ENCODE measurements around the gene HSPB6.
"Not testable (repeated sequence)": the region's sequence is repeated elsewhere in the genome, so short reads cannot be mapped to it uniquely, and the experiment has no call there.

HSPB6 gene

DNA sequence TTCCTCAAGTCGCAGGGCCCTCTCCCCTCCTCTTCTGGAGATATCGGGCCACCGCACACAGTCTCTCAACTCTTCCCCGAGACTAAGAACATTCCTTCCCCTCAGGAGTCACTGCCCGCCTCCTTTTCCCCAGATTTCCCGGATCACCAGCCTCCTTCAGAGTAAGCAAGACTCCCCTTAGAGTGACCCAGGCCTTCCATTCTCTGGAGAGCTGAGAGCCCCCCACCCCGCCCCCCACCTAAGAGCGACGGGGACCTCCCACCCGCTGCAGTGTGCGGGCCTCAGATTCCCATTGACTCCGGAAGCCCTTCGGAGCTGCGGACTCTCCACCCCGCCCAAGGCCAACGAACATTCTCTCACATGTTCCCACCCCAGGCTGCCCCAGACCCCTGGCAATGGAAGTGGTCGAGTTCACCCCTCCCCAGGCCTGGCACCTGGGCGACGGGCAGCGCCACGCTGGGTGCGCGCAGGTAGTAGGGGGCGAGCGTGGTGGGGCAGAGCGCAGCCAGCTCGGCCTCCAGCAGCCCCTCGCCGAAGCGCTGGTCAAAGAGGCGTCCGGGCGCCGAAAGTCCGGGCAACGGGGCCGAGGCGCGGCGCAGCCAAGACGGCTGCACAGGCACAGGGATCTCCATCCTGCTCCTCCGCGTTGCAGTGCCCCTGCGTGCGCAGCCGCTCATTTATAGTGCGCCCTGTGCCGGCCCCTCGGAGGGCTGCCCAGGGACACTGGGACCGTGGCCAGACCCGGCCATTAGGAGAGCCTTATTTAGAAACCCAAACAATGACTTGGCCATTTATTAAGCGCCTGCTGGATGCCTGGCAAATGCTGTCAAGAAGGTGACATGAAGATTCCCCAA is at the start of gene HSPB6:
HSPB6 (minus strand) TSS at position 653 of the 854 bp plus-strand sequence; CDS start at position 632, 21 bp downstream.
- no peak for DNase-seq (ENCODE audit: low read depth in 2 of 3, low spot score in 2 of 3)

DNA sequence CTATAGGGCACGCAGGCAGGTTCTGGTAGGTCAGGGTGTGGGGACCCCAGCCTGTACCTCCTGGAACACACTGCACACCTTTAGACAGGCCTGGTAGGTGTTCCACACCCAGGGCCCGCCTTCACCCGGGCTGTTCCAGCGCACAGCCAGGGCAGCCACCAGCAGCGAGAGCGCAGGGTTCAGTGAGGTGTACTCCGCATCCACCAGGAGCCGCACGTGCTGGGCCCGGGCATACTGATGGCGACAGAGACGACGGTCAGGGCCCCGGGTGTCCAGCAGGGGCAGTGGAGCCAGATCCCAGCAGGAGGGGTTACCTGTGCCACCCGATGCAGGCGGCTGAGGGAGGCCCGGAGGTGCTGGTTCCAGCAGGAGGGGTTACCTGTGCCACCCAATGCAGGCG is 49.8 kb upstream of the HSPB6 start:
- no peak for DNase-seq (ENCODE audit: low read depth in 2 of 3, low spot score in 2 of 3)

GRCh38 chr19:35805526-35806102 is 48.8 kb upstream of the HSPB6 start:
- DNase-seq (ENCODE audit: low read depth in 2 of 3, low spot score in 2 of 3): no peak

DNA sequence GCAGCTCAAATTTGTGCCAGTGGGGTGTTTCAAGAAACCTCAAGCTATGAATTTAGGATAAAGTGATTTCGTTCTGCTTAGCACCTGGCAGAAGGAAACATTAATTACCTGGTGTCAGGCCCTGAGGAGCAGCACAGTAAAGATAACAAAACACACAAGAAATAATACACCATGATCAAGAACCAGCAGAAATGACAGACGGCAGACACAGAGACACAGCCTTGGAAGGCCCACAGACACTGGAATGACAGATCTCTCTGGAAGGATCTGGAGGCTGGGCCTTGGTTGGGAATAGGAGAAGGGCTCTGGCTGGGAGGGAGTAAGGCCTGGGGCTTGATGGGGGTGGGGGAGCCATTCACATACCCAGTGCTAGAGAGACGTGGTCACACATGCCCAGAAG is 45.0 kb upstream of the HSPB6 start:
- DNase-seq (ENCODE audit: low read depth in 2 of 3, low spot score in 2 of 3): no peak

DNA sequence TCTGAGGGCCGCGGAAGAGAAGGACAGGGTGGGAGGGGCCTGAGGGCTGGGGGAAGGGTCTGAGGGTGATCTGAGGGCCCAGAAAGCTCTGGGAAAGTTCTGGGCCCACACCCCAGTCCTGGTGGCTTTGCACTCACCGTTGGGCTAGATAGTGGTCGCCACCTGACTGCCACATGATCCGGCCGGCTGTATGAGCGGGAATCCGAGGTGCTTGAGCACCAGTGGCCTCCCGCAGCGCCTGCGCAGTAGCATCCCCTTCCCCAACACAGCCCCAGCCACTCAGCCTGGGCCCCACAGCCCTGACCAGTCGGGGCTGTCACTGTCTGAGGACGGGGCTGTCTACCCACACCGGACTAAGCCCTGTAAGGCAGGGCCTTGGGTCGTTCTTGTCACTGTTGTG is 40.8 kb upstream of the HSPB6 start:
- DNase-seq (ENCODE audit: low read depth in 2 of 3, low spot score in 2 of 3): no peak

DNA sequence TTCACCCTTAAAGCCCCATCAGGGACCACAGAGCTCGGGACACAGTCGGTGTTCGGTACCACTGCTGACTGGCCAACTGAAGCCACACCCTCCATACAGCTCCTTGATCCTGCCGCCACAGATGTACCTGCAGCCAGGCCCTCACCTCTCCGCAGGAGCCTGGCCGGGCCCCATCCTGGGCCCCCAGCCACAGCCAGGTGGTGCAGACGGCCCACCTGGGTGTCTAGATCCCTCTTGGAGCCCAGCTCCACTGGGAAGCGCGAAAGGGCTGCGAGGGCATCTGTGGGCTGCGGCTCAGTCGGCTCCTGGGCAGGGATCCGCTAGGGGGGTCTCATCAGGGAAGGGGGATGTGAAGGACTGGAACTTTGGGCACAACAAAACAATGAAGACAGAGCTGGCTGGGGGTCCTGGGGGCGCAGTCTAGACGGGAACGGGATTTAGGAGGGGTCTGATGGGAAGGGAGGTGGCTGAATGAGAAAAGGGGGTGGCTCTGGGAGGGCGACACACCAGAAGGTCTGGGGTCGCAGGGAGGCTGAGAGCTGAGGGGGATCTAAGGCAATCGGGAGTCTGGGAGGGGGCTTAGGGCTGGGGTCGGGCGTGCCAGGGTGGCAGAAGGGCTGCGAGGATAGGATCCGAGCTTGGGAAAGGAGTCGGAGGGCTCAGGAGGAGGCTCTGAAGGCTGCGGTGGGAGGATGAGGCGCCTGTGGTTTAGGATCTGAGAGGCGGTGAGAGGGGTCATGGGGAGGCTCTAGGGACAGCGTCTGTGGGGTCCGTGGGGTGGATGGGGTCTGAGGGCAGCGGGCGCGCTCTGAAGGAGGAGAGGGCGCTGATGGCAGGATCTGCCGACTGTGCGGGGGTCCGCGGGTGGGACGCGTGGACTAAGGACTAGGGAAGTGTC is 40.1 kb upstream of the HSPB6 start:
- DNase-seq (ENCODE audit: low read depth in 2 of 3, low spot score in 2 of 3): no peak

GRCh38 chr19:35795564-35795963 is 38.7 kb upstream of the HSPB6 start:
- not testable (repeated sequence) for DNase-seq (ENCODE audit: low read depth in 2 of 3, low spot score in 2 of 3)

- no peak for DNase-seq (ENCODE audit: low read depth in 2 of 3, low spot score in 2 of 3)
Measured at GRCh38 chr19:35793381-35794165, 36.7 kb upstream of the HSPB6 start.

GRCh38 chr19:35792888-35793287 is 36.1 kb upstream of the HSPB6 start:
- DNase-seq (ENCODE audit: low read depth in 2 of 3, low spot score in 2 of 3): no peak

- no peak for DNase-seq (ENCODE audit: low read depth in 2 of 3, low spot score in 2 of 3)
Measured at GRCh38 chr19:35792312-35792711, 35.5 kb upstream of the HSPB6 start.

- no peak for DNase-seq (ENCODE audit: low read depth in 2 of 3, low spot score in 2 of 3)
Measured at GRCh38 chr19:35791814-35792279, 35.0 kb upstream of the HSPB6 start.

DNA sequence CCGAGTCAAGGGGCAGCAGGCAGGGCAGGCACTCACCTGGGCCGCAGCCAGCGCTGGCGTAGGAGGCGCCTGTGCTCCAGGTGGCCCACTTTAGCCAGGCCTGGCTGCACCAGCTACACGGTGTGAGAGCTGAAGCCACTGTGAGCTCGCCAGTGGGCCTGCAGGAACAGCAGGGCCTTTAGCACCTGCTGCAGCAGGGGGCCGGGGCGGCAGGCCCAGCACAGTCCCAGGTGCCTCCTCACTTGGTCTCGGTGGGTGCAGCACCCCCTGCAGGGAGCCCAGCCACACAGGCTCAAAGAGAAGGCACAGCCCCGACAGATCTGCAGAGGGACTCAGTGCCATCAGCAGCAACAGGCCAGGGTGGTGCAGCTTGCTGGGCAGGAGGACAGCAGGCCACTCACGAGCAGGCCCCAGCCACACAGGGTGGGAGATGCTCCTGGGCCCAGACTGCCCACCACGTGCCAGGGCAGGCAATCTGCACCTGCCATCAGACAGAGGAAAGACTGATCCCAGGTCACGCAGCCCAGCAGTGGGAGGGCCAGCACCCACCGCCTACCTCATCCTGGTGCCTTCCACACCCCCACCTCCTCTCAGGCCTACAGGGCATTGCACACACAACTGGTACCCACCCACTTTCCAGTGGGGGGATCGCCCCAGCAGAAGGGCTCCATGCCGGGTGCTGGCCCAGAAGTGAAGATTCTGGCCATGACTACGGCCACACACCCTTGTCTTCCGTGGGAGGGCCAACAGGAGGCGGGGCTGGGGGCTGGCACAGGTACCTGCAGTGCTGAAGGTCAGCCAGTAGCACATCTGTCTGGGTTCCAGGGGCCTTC is 34.4 kb upstream of the HSPB6 start:
- no peak for DNase-seq (ENCODE audit: low read depth in 2 of 3, low spot score in 2 of 3)

- DNase-seq (ENCODE audit: low read depth in 2 of 3, low spot score in 2 of 3): no peak
Measured at GRCh38 chr19:35789978-35790944, 33.4 kb upstream of the HSPB6 start.

DNA sequence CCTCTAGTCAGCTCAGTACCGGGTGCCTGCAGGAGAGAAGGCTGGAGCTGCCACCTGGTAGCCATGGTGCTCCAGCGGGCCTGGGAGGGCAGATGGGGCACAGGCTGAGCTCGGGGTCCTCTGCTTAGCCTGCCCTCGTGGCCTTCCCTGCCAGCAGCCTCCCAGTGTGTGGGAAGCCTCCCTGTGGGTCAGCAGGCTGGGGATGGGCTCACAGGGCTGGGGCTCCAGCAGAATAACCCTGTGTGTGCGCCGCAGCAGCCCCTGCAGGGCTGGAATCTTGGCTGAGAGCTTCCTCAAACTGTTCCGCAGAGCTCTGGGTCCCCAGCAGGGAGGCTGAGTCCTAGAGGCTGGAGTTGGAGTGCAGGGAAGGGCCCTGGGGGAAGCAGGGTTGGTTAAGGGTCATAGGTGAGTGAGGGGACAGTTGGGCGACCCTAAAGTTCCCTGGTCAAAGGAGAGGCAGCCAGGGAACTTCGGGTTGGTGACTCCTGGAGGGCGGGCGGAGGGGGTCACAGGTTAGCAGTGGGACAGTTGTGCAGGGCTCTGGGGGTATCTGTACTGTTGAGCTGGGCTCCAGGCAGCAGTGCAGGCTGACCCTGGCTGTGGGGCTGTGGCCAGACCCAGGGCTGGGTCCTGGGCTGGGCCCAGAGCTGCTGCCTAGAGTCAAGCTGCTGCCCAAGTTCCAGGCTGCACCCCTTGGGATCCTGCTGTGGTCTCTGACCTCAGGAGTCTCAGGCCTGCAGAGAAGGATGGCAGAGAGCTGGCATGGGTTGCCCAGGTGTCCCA is 32.6 kb upstream of the HSPB6 start:
- DNase-seq (ENCODE audit: low read depth in 2 of 3, low spot score in 2 of 3): no peak

- no peak for DNase-seq (ENCODE audit: low read depth in 2 of 3, low spot score in 2 of 3)
Measured at GRCh38 chr19:35788205-35788960, 31.6 kb upstream of the HSPB6 start.

DNA sequence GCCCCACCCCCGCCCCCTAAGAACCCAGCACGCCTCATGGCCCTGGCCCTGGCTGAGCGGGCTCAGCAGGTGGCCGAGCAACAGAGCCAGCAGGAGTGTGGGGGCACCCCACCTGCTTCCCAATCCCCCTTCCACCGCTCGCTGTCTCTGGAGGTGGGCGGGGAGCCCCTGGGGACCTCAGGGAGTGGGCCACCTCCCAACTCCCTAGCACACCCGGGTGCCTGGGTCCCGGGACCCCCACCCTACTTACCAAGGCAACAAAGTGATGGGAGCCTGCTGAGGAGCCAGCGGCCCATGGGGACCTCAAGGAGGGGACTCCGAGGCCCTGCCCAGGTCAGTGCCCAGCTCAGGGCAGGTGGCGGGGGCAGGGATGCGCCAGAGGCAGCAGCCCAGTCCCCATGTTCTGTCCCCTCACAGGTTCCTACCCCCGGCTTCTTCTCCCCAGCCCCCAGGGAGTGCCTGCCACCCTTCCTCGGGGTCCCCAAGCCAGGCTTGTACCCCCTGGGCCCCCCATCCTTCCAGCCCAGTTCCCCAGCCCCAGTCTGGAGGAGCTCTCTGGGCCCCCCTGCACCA is 30.5 kb upstream of the HSPB6 start:
- no peak for DNase-seq (ENCODE audit: low read depth in 2 of 3, low spot score in 2 of 3)
